ENCODE data around the gene GPC6.

GRCh38 chr13:93726173-93726957, 499.8 kb downstream of the GPC6 start:
- TF ChIP-seq CTCF (IDR thresholded peaks at IDR 0.05) (no peak), POLR2A (IDR thresholded peaks at IDR 0.05) (no peak)

Measured in suprapubic skin (tissue), 3 donors.